ENCODE data around the gene APBA1. TPM values are rescaled to one million over a fixed set of nuclear protein-coding genes. Genes with fewer than 3 reads are reported as not detected.
"Not testable (repeated sequence)": the region's sequence is repeated elsewhere in the genome, so short reads cannot be mapped to it uniquely, and the experiment has no call there.

Gene APBA1
- total RNA-seq, 2 experiments from 2014 or later = 0.47 to 1.4 TPM

DNA sequence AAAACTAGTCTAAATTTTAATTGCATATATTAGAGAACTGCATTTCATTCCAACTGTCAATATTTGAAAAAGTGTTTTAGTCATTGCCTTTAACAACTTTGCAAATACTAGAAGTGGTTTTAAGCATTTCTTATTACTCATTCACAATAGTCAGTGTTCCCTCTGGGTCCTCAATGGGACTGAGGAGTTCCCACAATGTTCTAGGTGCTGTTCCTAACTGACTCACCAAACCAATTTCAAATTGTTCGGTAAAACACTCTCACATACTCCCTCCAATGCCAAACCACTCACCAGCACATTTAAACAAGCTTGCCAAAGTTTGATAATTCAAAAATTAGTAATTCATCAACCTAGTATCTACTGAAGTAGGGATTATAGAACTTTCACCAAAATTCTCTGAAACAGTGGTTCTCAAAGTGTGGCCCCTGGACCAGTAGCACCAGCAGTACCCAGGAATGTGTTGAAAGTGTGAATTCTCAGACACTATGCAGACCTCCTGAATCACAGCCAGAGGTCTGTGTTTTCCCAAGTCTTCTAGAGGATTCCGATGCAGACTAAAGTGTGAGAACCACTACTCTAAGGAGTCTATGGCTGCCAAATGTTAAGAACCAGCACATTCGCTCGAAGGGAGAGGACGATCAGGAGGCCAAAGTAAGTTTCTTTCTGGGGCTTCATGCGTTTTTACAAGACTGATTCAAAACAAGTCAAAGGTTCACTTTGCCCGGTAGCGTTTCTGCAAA is 72.8 kb downstream of the APBA1 start:
- Histone ChIP-seq H3K4me3 (ENCODE audit: low read length) (no peak overlapping the region), H3K4me1 (ENCODE audit: insufficient read depth, low read length) (no peaks in the 10 kb centered on the region), H3K36me3 (ENCODE audit: insufficient read depth, low read length) (no peaks in the 10 kb centered on the region), H3K9me3 (ENCODE audit: control insufficient read depth in 1 of 2, insufficient read depth in 1 of 2, low read length in 2 of 2) (no peaks in the 10 kb centered on the region), H3K27me3 (ENCODE audit: control insufficient read depth in 1 of 2, insufficient read depth in 2 of 2, low read length in 2 of 2) (no peaks in the 10 kb centered on the region), H3K27ac (ENCODE audit: low read depth in 1 of 2, low read length in 2 of 2) (no peak overlapping the region)
- Mint-ChIP-seq H3K4me1 (ENCODE audit: low read depth) (no peaks in the 10 kb centered on the region), H3K9me3 (peaks cover 3% of the 10 kb centered on the region), H3K4me3 (no peak overlapping the region), H3K27me3 (peaks cover 8% of the 10 kb centered on the region), H3K27ac (no peak overlapping the region), H3K36me3 (ENCODE audit: low read depth) (no peaks in the 10 kb centered on the region)
- DNase-seq (no peak), ATAC-seq (ENCODE audit: poor library complexity) (no peak)
- TF ChIP-seq, protein P1, sequence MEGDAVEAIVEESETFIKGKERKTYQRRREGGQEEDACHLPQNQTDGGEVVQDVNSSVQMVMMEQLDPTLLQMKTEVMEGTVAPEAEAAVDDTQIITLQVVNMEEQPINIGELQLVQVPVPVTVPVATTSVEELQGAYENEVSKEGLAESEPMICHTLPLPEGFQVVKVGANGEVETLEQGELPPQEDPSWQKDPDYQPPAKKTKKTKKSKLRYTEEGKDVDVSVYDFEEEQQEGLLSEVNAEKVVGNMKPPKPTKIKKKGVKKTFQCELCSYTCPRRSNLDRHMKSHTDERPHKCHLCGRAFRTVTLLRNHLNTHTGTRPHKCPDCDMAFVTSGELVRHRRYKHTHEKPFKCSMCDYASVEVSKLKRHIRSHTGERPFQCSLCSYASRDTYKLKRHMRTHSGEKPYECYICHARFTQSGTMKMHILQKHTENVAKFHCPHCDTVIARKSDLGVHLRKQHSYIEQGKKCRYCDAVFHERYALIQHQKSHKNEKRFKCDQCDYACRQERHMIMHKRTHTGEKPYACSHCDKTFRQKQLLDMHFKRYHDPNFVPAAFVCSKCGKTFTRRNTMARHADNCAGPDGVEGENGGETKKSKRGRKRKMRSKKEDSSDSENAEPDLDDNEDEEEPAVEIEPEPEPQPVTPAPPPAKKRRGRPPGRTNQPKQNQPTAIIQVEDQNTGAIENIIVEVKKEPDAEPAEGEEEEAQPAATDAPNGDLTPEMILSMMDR (IDR thresholded peaks at IDR 0.05) = no peak
- ChIA-PET POLR2A (no interaction called here), CTCF (no interaction called here)
- intact Hi-C loops (cut with DNase I, micrococcal nuclease) = no loop called here

DNA sequence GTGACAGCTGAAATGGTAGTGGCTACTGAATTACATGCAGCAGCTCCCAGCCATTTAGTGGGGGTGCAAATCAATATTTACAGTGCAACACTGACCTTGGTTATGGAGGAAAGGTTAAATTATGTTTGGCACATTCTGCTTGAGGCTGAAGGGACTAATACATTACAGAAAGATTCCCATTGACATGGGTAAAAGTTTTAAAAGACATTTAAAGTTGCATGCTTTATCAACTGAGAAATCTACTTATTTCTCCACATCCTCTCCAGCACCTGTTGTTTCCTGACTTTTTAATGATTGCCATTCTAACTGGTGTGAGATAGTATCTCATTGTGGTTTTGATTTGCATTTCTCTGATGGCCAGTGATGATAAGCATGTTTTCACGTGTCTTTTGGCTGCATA is 75.3 kb downstream of the APBA1 start:
- DNase-seq; H3K36me3 Mint-ChIP-seq (ENCODE audit: low read depth); H3K4me1 Mint-ChIP-seq (ENCODE audit: low read depth); H3K4me1 ChIP-seq (ENCODE audit: insufficient read depth, low read length); H3K4me3 ChIP-seq (ENCODE audit: low read length); intact Hi-C loops (cut with DNase I, micrococcal nuclease); H3K9me3 ChIP-seq (ENCODE audit: control insufficient read depth in 1 of 2, insufficient read depth in 1 of 2, low read length in 2 of 2); ATAC-seq (ENCODE audit: poor library complexity); H3K9me3 Mint-ChIP-seq; H3K36me3 ChIP-seq (ENCODE audit: insufficient read depth, low read length); H3K27ac Mint-ChIP-seq; H3K27ac ChIP-seq (ENCODE audit: low read depth in 1 of 2, low read length in 2 of 2); H3K27me3 ChIP-seq (ENCODE audit: control insufficient read depth in 1 of 2, insufficient read depth in 2 of 2, low read length in 2 of 2); POLR2A ChIA-PET; H3K4me3 Mint-ChIP-seq; CTCF ChIA-PET: not testable (repeated sequence)
- H3K27me3 Mint-ChIP-seq = peaks cover 13% of the 10 kb centered on the region

DNA sequence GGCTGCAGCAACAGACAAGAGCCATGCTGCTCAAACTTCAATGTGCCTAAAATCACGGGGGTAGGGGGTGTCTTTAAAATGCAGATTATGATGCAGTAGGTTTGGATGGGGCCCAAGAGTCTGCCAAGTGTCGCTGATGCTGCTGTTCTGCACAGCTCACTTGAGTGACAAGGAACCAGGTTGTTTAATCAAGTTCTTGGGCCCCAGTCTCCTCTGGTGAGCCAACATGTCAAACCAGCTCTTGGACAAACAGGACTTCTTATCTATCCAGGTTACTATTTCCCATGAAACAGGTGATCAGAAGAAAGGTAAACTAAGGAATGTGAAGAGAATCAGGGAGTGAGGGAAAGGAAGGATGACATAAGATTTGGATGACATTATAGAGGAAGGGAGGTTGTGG is 78.0 kb downstream of the APBA1 start:
- H3K4me3 ChIP-seq (ENCODE audit: low read length) = no peak overlapping the region
- DNase-seq = no peak
- no peaks in the 10 kb centered on the region for H3K36me3 ChIP-seq (ENCODE audit: insufficient read depth, low read length)
- no peaks in the 10 kb centered on the region for H3K4me1 Mint-ChIP-seq (ENCODE audit: low read depth)
- H3K27me3 ChIP-seq (ENCODE audit: control insufficient read depth in 1 of 2, insufficient read depth in 2 of 2, low read length in 2 of 2) = no peaks in the 10 kb centered on the region
- TF ChIP-seq, protein P1 (IDR thresholded peaks at IDR 0.05) = no peak
- H3K4me3 Mint-ChIP-seq = no peak overlapping the region
- peaks cover 3% of the 10 kb centered on the region for H3K9me3 Mint-ChIP-seq
- ChIA-PET CTCF (no interaction called here), POLR2A (no interaction called here)
- H3K27ac Mint-ChIP-seq = no peak overlapping the region
- H3K36me3 Mint-ChIP-seq (ENCODE audit: low read depth) = no peaks in the 10 kb centered on the region
- H3K27ac ChIP-seq (ENCODE audit: low read depth in 1 of 2, low read length in 2 of 2) = no peak overlapping the region
- no peaks in the 10 kb centered on the region for H3K4me1 ChIP-seq (ENCODE audit: insufficient read depth, low read length)
- H3K27me3 Mint-ChIP-seq = peaks cover 11% of the 10 kb centered on the region
- ATAC-seq (ENCODE audit: poor library complexity) = no peak
- no peaks in the 10 kb centered on the region for H3K9me3 ChIP-seq (ENCODE audit: control insufficient read depth in 1 of 2, insufficient read depth in 1 of 2, low read length in 2 of 2)
- intact Hi-C loops (cut with DNase I, micrococcal nuclease) = no loop called here

DNA sequence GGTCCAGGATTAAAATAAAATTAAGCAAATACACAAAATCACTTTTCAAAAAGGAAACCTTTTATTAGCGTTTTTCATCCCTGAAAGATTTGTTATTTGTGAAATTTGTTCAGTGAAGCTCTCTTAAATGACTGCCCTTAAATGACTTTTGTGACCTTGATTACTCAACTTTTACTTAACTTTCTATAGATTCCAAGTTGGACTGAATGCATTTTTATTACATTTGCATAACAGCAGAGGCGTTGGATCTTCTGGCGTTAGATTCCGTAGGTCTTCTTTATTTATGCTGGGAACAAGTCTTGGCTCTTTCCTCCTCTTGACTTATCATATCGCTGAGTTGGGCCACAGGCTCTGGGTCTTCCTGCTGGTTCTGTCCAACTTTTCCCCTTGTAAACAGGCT is 78.4 kb downstream of the APBA1 start:
- ATAC-seq (ENCODE audit: poor library complexity) = no peak
- CTCF ChIA-PET = no interaction called here
- Mint-ChIP-seq H3K4me3 (no peak overlapping the region), H3K4me1 (ENCODE audit: low read depth) (no peaks in the 10 kb centered on the region), H3K9me3 (peaks cover under 1% of the 10 kb centered on the region), H3K27me3 (peaks cover 11% of the 10 kb centered on the region), H3K36me3 (ENCODE audit: low read depth) (no peaks in the 10 kb centered on the region), H3K27ac (no peak overlapping the region)
- no peak for DNase-seq
- Histone ChIP-seq H3K9me3 (ENCODE audit: control insufficient read depth in 1 of 2, insufficient read depth in 1 of 2, low read length in 2 of 2) (no peaks in the 10 kb centered on the region), H3K4me3 (ENCODE audit: low read length) (no peak overlapping the region), H3K27ac (ENCODE audit: low read depth in 1 of 2, low read length in 2 of 2) (no peak overlapping the region), H3K27me3 (ENCODE audit: control insufficient read depth in 1 of 2, insufficient read depth in 2 of 2, low read length in 2 of 2) (no peaks in the 10 kb centered on the region), H3K36me3 (ENCODE audit: insufficient read depth, low read length) (no peaks in the 10 kb centered on the region), H3K4me1 (ENCODE audit: insufficient read depth, low read length) (no peaks in the 10 kb centered on the region)
- TF ChIP-seq, protein P1 (IDR thresholded peaks at IDR 0.05) = no peak
- intact Hi-C loops (cut with DNase I, micrococcal nuclease) = no loop called here
- POLR2A ChIA-PET = no interaction called here

Measured in CD4-positive, alpha-beta T cell (primary cell).